Measurements from ENCODE around the gene CX3CR1. TPM values are rescaled to one million over a fixed set of nuclear protein-coding genes. Genes with fewer than 3 reads are reported as not detected.

Gene CX3CR1
- total and polyA plus RNA-seq, 2 of the 4 experiments (the other 2 are of a cell fraction): not detected

GRCh38 chr3:39285332-39285731, 5.5 kb upstream of the CX3CR1 start:
- no peak overlapping the region for H2AFZ ChIP-seq (replicated peaks; ENCODE audit: low read length, poor library complexity)
- no peak overlapping the region for H2AK9ac ChIP-seq (replicated peaks; ENCODE audit: low read depth, low read length, poor library complexity)
- H3K9me3 ChIP-seq (ENCODE audit: control insufficient read depth, insufficient read depth, low read length): no peaks in the 10 kb centered on the region
- H2BK5ac ChIP-seq (ENCODE audit: low read depth, low read length, poor library complexity, severe bottlenecking): no peak overlapping the region
- no TSS peak for BruUV-seq (replicated peaks)
- H3K4me3 ChIP-seq (ENCODE audit: insufficient read depth, low read depth, low read length): no peak overlapping the region
- no peak overlapping the region for H2BK20ac ChIP-seq (ENCODE audit: low read depth, low read length)
- no peaks in the 10 kb centered on the region; the same call in 1 of the 2 replicates for H4K20me1 ChIP-seq (ENCODE audit: insufficient read depth, low read length)
- no peak overlapping the region for H4K91ac ChIP-seq (ENCODE audit: insufficient read depth, low read depth, low read length)
- no peak for DNase-seq
- H3K27ac ChIP-seq (ENCODE audit: insufficient read depth, low read length): no peak overlapping the region
- POLR2A ChIA-PET (ENCODE audit: unreplicated experiment): interaction anchor here (0.6 kb wide), 2 partner anchors 28 to 32 kb away, joined by 4 to 5 read pairs; no protein-coding TSS in a partner anchor
- CTCF ChIA-PET: interaction anchor here (0.6 kb wide), 1 partner anchor 159 kb away, joined by 3 read pairs; no protein-coding TSS in a partner anchor
- no peak overlapping the region for H4K5ac ChIP-seq (ENCODE audit: low read depth, low read length)
- no peak for ATAC-seq (ENCODE audit: low read depth)
- no peaks in the 10 kb centered on the region for H3K36me3 ChIP-seq (ENCODE audit: control insufficient read depth, insufficient read depth, low read length)
- no peak overlapping the region for H3K14ac ChIP-seq (replicated peaks; ENCODE audit: low read depth, low read length)
- no peak overlapping the region for H3K18ac ChIP-seq (ENCODE audit: low read depth, low read length)
- no peak overlapping the region for H2BK120ac ChIP-seq (ENCODE audit: low read depth, low read length)
- no peaks in the 10 kb centered on the region for H3K4me1 ChIP-seq (ENCODE audit: control insufficient read depth, insufficient read depth, low read length)
- in situ Hi-C loops (cut with MboI; ENCODE audit: low sequenced_read_pairs): loop anchor here (5.0 kb wide), 1 partner anchor 158 kb away; no protein-coding TSS in a partner anchor
- H3K23ac ChIP-seq (ENCODE audit: low read depth, low read length): no peak overlapping the region
- dilution Hi-C loops (cut with HindIII; ENCODE audit: low sequenced_read_pairs, unreplicated experiment): no loop called here
- no peak for TF ChIP-seq CTCF (conservative IDR thresholded peaks at IDR 0.05; ENCODE audit: low read depth, low read length)
- no peak for TF ChIP-seq SMC3 (IDR thresholded peaks at IDR 0.05; ENCODE audit: low read depth, low read length)
- no peak for TF ChIP-seq CEBPB (IDR thresholded peaks at IDR 0.05; ENCODE audit: low read depth, low read length)
- no peak for TF ChIP-seq POLR2A (IDR thresholded peaks at IDR 0.05; ENCODE audit: low read depth, low read length)
- no peak for TF ChIP-seq CHD1 (IDR thresholded peaks at IDR 0.05; ENCODE audit: low read depth, low read length)
- no peak overlapping the region for H4K8ac ChIP-seq (ENCODE audit: low read depth in 2 of 2, low read length in 2 of 2)
- H3K79me1 ChIP-seq (ENCODE audit: low read depth in 1 of 2, low read length in 2 of 2): no peaks in the 10 kb centered on the region
- H2BK15ac ChIP-seq (ENCODE audit: low read depth, low read length): no peak overlapping the region
- no peak overlapping the region for H3K9ac ChIP-seq (ENCODE audit: low read depth, low read length)
- H3K27me3 ChIP-seq (ENCODE audit: control insufficient read depth, insufficient read depth, low read length): no peaks in the 10 kb centered on the region; the same call in 1 of the 2 replicates
- no peak overlapping the region for H3K56ac ChIP-seq (ENCODE audit: extremely low read depth, insufficient read depth, low read length)
- no peak overlapping the region for H3K4me2 ChIP-seq (ENCODE audit: low read depth, low read length)
- H2AK5ac ChIP-seq (ENCODE audit: low read depth, low read length): no peak overlapping the region
- H3K4ac ChIP-seq (ENCODE audit: low read depth, low read length): no peak overlapping the region
- H3K9me1 ChIP-seq (ENCODE audit: insufficient read depth, low read length): no peaks in the 10 kb centered on the region
- intact Hi-C loops (cut with micrococcal nuclease): no loop called here
